HepG2 (cell line): ENCODE results near the gene ALB. TPM values are rescaled to one million over a fixed set of nuclear protein-coding genes. Genes with fewer than 3 reads are reported as not detected.

Experiments
- ATF2 ChIP-seq: sonication (generic); formaldehyde crosslinking; IDR thresholded peaks from 2 replicates; pipeline ENCODE4 v1.4.0; 2020; ENCODE audit warnings: missing genetic modification reagents
- BORCS8-MEF2B ChIP-seq: sonication (generic); formaldehyde crosslinking; IDR thresholded peaks from 2 replicates; pipeline ENCODE4 v1.8.0; 2022; ENCODE audit warnings: mild to moderate bottlenecking, missing genetic modification reagents
- CERS6 ChIP-seq: sonication (generic); formaldehyde crosslinking; IDR thresholded peaks from 2 replicates; pipeline ENCODE4 v1.5.0; 2020; ENCODE audit warnings: missing genetic modification reagents
- CSRNP2 ChIP-seq: sonication (generic); formaldehyde crosslinking; conservative IDR thresholded peaks from 2 replicates; pipeline ENCODE4 v1.8.0; 2022; ENCODE audit warnings: low read depth, missing genetic modification reagents
- ELF3 ChIP-seq: IDR thresholded peaks from 2 replicates; pipeline ENCODE4 v1.6.1; 2016; ENCODE audit warnings: missing genetic modification reagents, missing compliant biosample characterization
- FOSL2 ChIP-seq: sonication (generic); formaldehyde crosslinking; IDR thresholded peaks from 2 replicates; pipeline ENCODE4 v1.4.0; 2020; ENCODE audit warnings: missing genetic modification reagents
- GLMP ChIP-seq: sonication (generic); formaldehyde crosslinking; IDR thresholded peaks from 2 replicates; pipeline ENCODE4 v1.9.0; 2021; ENCODE audit warnings: missing genetic modification reagents, mild to moderate bottlenecking, borderline replicate concordance
- GRHL1 ChIP-seq: sonication (generic); formaldehyde crosslinking; conservative IDR thresholded peaks from 2 replicates; pipeline ENCODE4 v1.8.0; 2022; ENCODE audit warnings: missing genetic modification reagents
- HHEX ChIP-seq: IDR thresholded peaks from 2 replicates; pipeline ENCODE4 v1.6.1; 2016; ENCODE audit warnings: control low read depth
- HMGXB3 ChIP-seq: sonication (generic); formaldehyde crosslinking; IDR thresholded peaks from 2 replicates; pipeline ENCODE4 v1.4.0; 2020; ENCODE audit warnings: missing genetic modification reagents, borderline replicate concordance
- JUNB ChIP-seq: sonication (generic); formaldehyde crosslinking; IDR thresholded peaks from 2 replicates; pipeline ENCODE4 v1.8.0; 2022; ENCODE audit warnings: missing genetic modification reagents, mild to moderate bottlenecking, borderline replicate concordance
- NPAS2 ChIP-seq: sonication (generic); formaldehyde crosslinking; IDR thresholded peaks from 2 replicates; pipeline ENCODE4 v1.8.0; 2022; ENCODE audit warnings: mild to moderate bottlenecking, missing genetic modification reagents, borderline replicate concordance
- POLR2AphosphoS5 ChIP-seq: IDR thresholded peaks from 2 replicates; pipeline ENCODE4 v1.6.1; 2012; ENCODE audit warnings: low read depth, low read length
- SALL2 ChIP-seq: sonication (generic); formaldehyde crosslinking; IDR thresholded peaks from 2 replicates; pipeline ENCODE4 v1.8.1; 2023; ENCODE audit warnings: mild to moderate bottlenecking, missing genetic modification reagents, inconsistent platforms
- TBP ChIP-seq: sonication (generic); formaldehyde crosslinking; IDR thresholded peaks from 2 replicates; pipeline ENCODE4 v1.5.0; 2020; ENCODE audit warnings: missing genetic modification reagents
- ZBTB14 ChIP-seq: sonication (generic); formaldehyde crosslinking; IDR thresholded peaks from 2 replicates; pipeline ENCODE4 v1.4.0; 2020; ENCODE audit warnings: missing genetic modification reagents
- ZMYM3 ChIP-seq: sonication (generic); formaldehyde crosslinking; IDR thresholded peaks from 2 replicates; pipeline ENCODE4 v1.5.1; 2020; ENCODE audit warnings: mild to moderate bottlenecking, missing genetic modification reagents
- polyA plus RNA-seq, 8 experiments: library from polyadenylated mRNA; depleted of rRNA in 3 of 8; stranded (reverse) in 7 of 8; unstranded in 1 of 8; fragments of >200 nt; fragmentation: Illumina TruSeq in 4 of 8; extraction: Trizol in 4 of 8; gene quantifications; 2 replicates each; pipeline versions ENCODE4 v1.2.1 to v1.2.3, GENCODE V29; 2011 to 2016; ENCODE audit warnings: low read depth in 4 of 8, missing spikeins in 1 of 8, mixed read lengths in 1 of 8; ENCODE audit not compliant: insufficient read depth in 1 of 8
- total RNA-seq, 5 experiments: library from RNA; depleted of rRNA; stranded (reverse); fragments of >200 nt; fragmentation: Illumina TruSeq; extraction: Trizol; gene quantifications; 2 replicates each; pipeline ENCODE4 v1.2.3, GENCODE V29; 2016; ENCODE audit warnings: low read depth in 1 of 5

ALB gene
- total and polyA plus RNA-seq, 2 of the 13 experiments (the other 11 are each of a cell fraction or from before 2014, with no cell fraction given) = 22,259 to 22,625 TPM

- TF ChIP-seq CERS6 (CRISPR knock-in tag) = no peak
- peak; percentile 67 for TF ChIP-seq POLR2AphosphoS5
- 0 out of 2 replicates have a peak, but pooled peaks have one; percentile 11 for TF ChIP-seq ATF2
- no peak for TF ChIP-seq ZBTB14 (CRISPR knock-in tag)
- no peak for TF ChIP-seq ELF3 (CRISPR knock-in tag)
- no peak for TF ChIP-seq SALL2 (CRISPR knock-in tag)
- no peak for TF ChIP-seq GLMP (CRISPR knock-in tag)
- no peak for TF ChIP-seq ZMYM3 (CRISPR knock-in tag)
- TF ChIP-seq NPAS2 (CRISPR knock-in tag) = no peak
- TF ChIP-seq FOSL2 (CRISPR knock-in tag) = no peak
- TF ChIP-seq GRHL1 (CRISPR knock-in tag) = no peak; the same call in 1 of the 2 replicates
- no peak for TF ChIP-seq HHEX (CRISPR knock-in tag)
- TF ChIP-seq CSRNP2 (CRISPR knock-in tag) = 0 out of 2 replicates have a peak, but pooled peaks have one; percentile 80
- no peak for TF ChIP-seq BORCS8-MEF2B (CRISPR knock-in tag)
- no peak for TF ChIP-seq HMGXB3 (CRISPR knock-in tag)
- TF ChIP-seq JUNB (CRISPR knock-in tag) = peak; percentile 40; the same call in 1 of the 2 replicates
- TF ChIP-seq TBP (CRISPR knock-in tag) = no peak
Observed at GRCh38 chr4:73440653-73441052, 36.6 kb downstream of the ALB start (continued).
